Liver (tissue), 3 donors: ENCODE data around the gene C22orf31.

Experiments
- EGR1 ChIP-seq, 2 donors: IDR thresholded peaks; 2 replicates each; pipeline ENCODE4 v1.6.1; 2016 to 2018; ENCODE audit warnings: antibody characterized with exemption in 2 of 2, low read depth in 2 of 2
- GABPA ChIP-seq, 2 donors: IDR thresholded peaks in 1 of 2; conservative IDR thresholded peaks in 1 of 2; 2 replicates each; pipeline ENCODE4 v1.6.1; 2016; ENCODE audit warnings: antibody characterized with exemption in 2 of 2, mild to moderate bottlenecking in 1 of 2, moderate library complexity in 1 of 2
- JUND ChIP-seq, 2 donors: IDR thresholded peaks; 2 replicates each; pipeline ENCODE4 v1.6.1; 2016; ENCODE audit warnings: antibody characterized with exemption in 2 of 2
- RAD21 ChIP-seq, 2 donors: IDR thresholded peaks; 2 replicates each; pipeline ENCODE4 v1.6.1; 2016; ENCODE audit warnings: antibody characterized with exemption in 2 of 2, mild to moderate bottlenecking in 2 of 2
- RXRA ChIP-seq, 2 donors: IDR thresholded peaks; 2 replicates each; pipeline ENCODE4 v1.6.1; 2017 to 2018; ENCODE audit warnings: antibody characterized with exemption in 2 of 2, mild to moderate bottlenecking in 1 of 2
- SP1 ChIP-seq: IDR thresholded peaks from 2 replicates; pipeline ENCODE4 v1.6.1; 2018; ENCODE audit warnings: antibody characterized with exemption, mild to moderate bottlenecking
- TAF1 ChIP-seq: conservative IDR thresholded peaks from 2 replicates; pipeline ENCODE4 v1.6.1; 2016; ENCODE audit warnings: antibody characterized with exemption, mild to moderate bottlenecking
- YY1 ChIP-seq: IDR thresholded peaks from 2 replicates; pipeline ENCODE4 v1.6.1; 2016; ENCODE audit warnings: antibody characterized with exemption, mild to moderate bottlenecking
- TF ChIP-seq, protein P1 (sequence below): fragments of 150-350 bp; IDR thresholded peaks from 2 replicates; pipeline ENCODE4 v1.5.1; 2017; ENCODE audit warnings: improper control_type of control experiment, low read depth, low read length; ENCODE audit not compliant: missing input control
- TF ChIP-seq, protein P2 (sequence below): IDR thresholded peaks from 2 replicates; pipeline ENCODE4 v1.6.1; 2016; ENCODE audit warnings: antibody characterized with exemption, mild to moderate bottlenecking
- TF ChIP-seq, protein P3 (sequence below): IDR thresholded peaks from 2 replicates; pipeline ENCODE4 v1.6.1; 2016; ENCODE audit warnings: antibody characterized with exemption
- TF ChIP-seq, protein P4 (sequence below): IDR thresholded peaks from 2 replicates; pipeline ENCODE4 v1.6.1; 2016; ENCODE audit warnings: antibody characterized with exemption
- donor health status: healthy.
- donor health status: healthy.

DNA sequence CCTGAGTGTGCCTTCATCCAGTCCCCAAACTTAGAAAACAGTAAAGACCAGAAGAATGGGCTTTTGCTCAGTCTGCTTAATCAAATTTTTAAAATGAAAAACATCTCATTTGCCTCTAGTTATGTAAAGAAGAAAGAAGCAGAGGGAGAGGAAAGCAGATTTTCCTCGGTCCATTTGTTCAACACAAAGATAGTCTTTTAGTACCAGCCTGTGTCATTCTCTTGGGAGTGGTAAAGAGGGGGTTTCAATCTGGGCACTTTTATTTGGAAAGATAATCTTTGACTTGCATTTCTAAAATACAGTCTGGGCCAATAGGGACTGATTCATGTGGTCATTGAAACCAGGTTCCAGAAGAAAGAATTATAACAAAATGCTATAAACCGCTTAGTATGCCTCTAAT lies 40.7 kb upstream of the C22orf31 start:
- TF ChIP-seq GABPA (IDR thresholded peaks at IDR 0.05 in 1 of 2, conservative IDR thresholded peaks at IDR 0.05 in 1 of 2) (no peak), RAD21 (IDR thresholded peaks at IDR 0.05) (no peak), RXRA (IDR thresholded peaks at IDR 0.05) (no peak), SP1 (no peak), TAF1 (no peak), EGR1 (IDR thresholded peaks at IDR 0.05; ENCODE audit: low read depth in 2 of 2) (no peak), JUND (IDR thresholded peaks at IDR 0.05) (no peak), YY1 (no peak)
- TF ChIP-seq, protein P1, sequence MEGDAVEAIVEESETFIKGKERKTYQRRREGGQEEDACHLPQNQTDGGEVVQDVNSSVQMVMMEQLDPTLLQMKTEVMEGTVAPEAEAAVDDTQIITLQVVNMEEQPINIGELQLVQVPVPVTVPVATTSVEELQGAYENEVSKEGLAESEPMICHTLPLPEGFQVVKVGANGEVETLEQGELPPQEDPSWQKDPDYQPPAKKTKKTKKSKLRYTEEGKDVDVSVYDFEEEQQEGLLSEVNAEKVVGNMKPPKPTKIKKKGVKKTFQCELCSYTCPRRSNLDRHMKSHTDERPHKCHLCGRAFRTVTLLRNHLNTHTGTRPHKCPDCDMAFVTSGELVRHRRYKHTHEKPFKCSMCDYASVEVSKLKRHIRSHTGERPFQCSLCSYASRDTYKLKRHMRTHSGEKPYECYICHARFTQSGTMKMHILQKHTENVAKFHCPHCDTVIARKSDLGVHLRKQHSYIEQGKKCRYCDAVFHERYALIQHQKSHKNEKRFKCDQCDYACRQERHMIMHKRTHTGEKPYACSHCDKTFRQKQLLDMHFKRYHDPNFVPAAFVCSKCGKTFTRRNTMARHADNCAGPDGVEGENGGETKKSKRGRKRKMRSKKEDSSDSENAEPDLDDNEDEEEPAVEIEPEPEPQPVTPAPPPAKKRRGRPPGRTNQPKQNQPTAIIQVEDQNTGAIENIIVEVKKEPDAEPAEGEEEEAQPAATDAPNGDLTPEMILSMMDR: no peak
- TF ChIP-seq, protein P2, sequence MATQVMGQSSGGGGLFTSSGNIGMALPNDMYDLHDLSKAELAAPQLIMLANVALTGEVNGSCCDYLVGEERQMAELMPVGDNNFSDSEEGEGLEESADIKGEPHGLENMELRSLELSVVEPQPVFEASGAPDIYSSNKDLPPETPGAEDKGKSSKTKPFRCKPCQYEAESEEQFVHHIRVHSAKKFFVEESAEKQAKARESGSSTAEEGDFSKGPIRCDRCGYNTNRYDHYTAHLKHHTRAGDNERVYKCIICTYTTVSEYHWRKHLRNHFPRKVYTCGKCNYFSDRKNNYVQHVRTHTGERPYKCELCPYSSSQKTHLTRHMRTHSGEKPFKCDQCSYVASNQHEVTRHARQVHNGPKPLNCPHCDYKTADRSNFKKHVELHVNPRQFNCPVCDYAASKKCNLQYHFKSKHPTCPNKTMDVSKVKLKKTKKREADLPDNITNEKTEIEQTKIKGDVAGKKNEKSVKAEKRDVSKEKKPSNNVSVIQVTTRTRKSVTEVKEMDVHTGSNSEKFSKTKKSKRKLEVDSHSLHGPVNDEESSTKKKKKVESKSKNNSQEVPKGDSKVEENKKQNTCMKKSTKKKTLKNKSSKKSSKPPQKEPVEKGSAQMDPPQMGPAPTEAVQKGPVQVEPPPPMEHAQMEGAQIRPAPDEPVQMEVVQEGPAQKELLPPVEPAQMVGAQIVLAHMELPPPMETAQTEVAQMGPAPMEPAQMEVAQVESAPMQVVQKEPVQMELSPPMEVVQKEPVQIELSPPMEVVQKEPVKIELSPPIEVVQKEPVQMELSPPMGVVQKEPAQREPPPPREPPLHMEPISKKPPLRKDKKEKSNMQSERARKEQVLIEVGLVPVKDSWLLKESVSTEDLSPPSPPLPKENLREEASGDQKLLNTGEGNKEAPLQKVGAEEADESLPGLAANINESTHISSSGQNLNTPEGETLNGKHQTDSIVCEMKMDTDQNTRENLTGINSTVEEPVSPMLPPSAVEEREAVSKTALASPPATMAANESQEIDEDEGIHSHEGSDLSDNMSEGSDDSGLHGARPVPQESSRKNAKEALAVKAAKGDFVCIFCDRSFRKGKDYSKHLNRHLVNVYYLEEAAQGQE: no peak
- TF ChIP-seq, protein P3, sequence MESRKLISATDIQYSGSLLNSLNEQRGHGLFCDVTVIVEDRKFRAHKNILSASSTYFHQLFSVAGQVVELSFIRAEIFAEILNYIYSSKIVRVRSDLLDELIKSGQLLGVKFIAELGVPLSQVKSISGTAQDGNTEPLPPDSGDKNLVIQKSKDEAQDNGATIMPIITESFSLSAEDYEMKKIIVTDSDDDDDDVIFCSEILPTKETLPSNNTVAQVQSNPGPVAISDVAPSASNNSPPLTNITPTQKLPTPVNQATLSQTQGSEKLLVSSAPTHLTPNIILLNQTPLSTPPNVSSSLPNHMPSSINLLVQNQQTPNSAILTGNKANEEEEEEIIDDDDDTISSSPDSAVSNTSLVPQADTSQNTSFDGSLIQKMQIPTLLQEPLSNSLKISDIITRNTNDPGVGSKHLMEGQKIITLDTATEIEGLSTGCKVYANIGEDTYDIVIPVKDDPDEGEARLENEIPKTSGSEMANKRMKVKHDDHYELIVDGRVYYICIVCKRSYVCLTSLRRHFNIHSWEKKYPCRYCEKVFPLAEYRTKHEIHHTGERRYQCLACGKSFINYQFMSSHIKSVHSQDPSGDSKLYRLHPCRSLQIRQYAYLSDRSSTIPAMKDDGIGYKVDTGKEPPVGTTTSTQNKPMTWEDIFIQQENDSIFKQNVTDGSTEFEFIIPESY: no peak
- TF ChIP-seq, protein P4, sequence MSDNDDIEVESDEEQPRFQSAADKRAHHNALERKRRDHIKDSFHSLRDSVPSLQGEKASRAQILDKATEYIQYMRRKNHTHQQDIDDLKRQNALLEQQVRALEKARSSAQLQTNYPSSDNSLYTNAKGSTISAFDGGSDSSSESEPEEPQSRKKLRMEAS: no peak
